CD4-positive, alpha-beta T cell treated with Interleukin-21 for 1 hour (primary cell): ENCODE measurements around the gene DRC7.
"Not testable (repeated sequence)": the region's sequence is repeated elsewhere in the genome, so short reads cannot be mapped to it uniquely, and the experiment has no call there.

Experiments
- DNase-seq: peaks from one replicate; pipeline ENCODE4 v3.0.0-alpha.2; 2020

The DRC7 gene

GRCh38 chr16:57765160-57765728, 70.6 kb downstream of the DRC7 start:
- DNase-seq, result no peak

- no peak for DNase-seq
Observed at GRCh38 chr16:57766714-57767348, 72.2 kb downstream of the DRC7 start.

- no peak for DNase-seq
Observed at GRCh38 chr16:57769541-57770145, 75.0 kb downstream of the DRC7 start.

- DNase-seq, result no peak
Observed at GRCh38 chr16:57770361-57770760, 75.8 kb downstream of the DRC7 start.

- no peak for DNase-seq
Observed at GRCh38 chr16:57771141-57771785, 76.7 kb downstream of the DRC7 start.

- DNase-seq, result no peak
Observed at GRCh38 chr16:57773019-57773418, 78.4 kb downstream of the DRC7 start.

GRCh38 chr16:57773655-57774295, 79.2 kb downstream of the DRC7 start:
- DNase-seq, result no peak

- no peak for DNase-seq
Observed at GRCh38 chr16:57774705-57775285, 80.2 kb downstream of the DRC7 start.

GRCh38 chr16:57775661-57776469, 81.3 kb downstream of the DRC7 start:
- DNase-seq, result no peak

- DNase-seq, result no peak
Observed at GRCh38 chr16:57778658-57779057, 84.1 kb downstream of the DRC7 start.

GRCh38 chr16:57779836-57780235, 85.2 kb downstream of the DRC7 start:
- not testable (repeated sequence) for DNase-seq

- DNase-seq, result no peak
Observed at GRCh38 chr16:57781349-57781740, 86.7 kb downstream of the DRC7 start.
